GM12864 (cell line): Measurements from ENCODE around the gene CARD9.

ENCODE experiments used
- DNase-seq: peaks from one replicate; pipeline ENCODE4 v3.0.0-alpha.2; 2011; ENCODE audit warnings: low read depth
- H3K4me3 ChIP-seq: 2 replicates; pipeline ENCODE4 v1.5.1; 2011; ENCODE audit warnings: mild to moderate bottlenecking, low read depth, low read length, control low read depth
- CTCF ChIP-seq: IDR thresholded peaks from 2 replicates; pipeline ENCODE4 v1.5.1; 2011; ENCODE audit warnings: low read depth, mild to moderate bottlenecking, moderate library complexity, low read length, control low read depth, inconsistent platforms; ENCODE audit errors: missing control alignments

Gene CARD9

GRCh38 chr9:136395020-136395340 lies 21.5 kb upstream of the CARD9 start:
- no peak for DNase-seq
- H3K4me3 ChIP-seq: no peak overlapping the region
- no peak for TF ChIP-seq CTCF

- no peak for DNase-seq
- no peak overlapping the region for H3K4me3 ChIP-seq
- TF ChIP-seq CTCF: no peak
These were observed 21.0 kb upstream of the CARD9 start for GRCh38 chr9:136394312-136395019.

- H3K4me3 ChIP-seq: no peak overlapping the region
- no peak for DNase-seq
- TF ChIP-seq CTCF: no peak
These were observed 20.1 kb upstream of the CARD9 start for GRCh38 chr9:136393531-136393930.

- no peak for DNase-seq
- no peak overlapping the region for H3K4me3 ChIP-seq
- TF ChIP-seq CTCF: no peak
These were observed 19.3 kb upstream of the CARD9 start for GRCh38 chr9:136392538-136393449.

- no peak for TF ChIP-seq CTCF
- no peak overlapping the region for H3K4me3 ChIP-seq
- no peak for DNase-seq
These were observed 18.5 kb upstream of the CARD9 start for GRCh38 chr9:136391737-136392537.

- no peak for DNase-seq
- TF ChIP-seq CTCF: no peak
- H3K4me3 ChIP-seq: no peak overlapping the region
These were observed 15.9 kb upstream of the CARD9 start for GRCh38 chr9:136389396-136389795.
